Brain pericyte (primary cell): ENCODE results near the gene TYW1.
"Not testable (repeated sequence)": the region's sequence is repeated elsewhere in the genome, so short reads cannot be mapped to it uniquely, and the experiment has no call there.

Source experiments
- DNase-seq: peaks from one replicate; pipeline ENCODE4 v3.0.0-alpha.2; 2012; ENCODE audit warnings: low read depth, low spot score

Gene TYW1

GRCh38 chr7:66996444-66997191 is at the start of gene TYW1:
TSS of gene TYW1 (plus strand) at chr7:66996833. CDS start at chr7:66996979, 146 bp downstream.
- peak; percentile 92 for DNase-seq

DNA sequence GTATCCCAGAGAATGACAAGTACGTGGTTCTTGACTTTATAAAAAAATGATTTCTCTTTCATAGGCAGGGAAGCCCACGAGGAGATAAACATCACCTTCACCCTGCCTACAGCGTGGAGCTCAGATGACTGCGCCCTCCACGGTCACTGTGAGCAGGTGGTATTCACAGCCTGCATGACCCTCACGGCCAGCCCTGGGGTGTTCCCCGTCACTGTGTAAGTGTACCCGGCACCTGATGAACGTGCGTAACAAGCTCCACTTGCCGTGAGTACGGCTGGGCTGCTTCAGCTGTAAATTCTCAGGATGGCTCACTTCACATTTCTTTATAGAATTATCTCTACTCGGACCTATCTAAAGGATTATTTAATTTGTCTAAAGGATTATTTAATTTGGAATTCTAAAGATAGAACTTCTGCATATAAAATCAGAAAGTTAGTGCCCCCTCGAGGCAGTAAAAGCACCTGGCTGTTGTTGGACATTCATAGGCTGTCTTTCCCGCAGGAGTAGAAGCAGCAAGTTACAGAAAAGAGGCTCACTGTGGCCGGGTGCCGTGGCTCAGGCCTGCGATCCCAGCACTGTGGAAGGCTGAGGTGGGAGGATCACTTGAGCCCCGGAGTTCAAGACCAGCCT is 48.0 kb upstream of the TYW1 start:
- DNase-seq, result no peak

DNA sequence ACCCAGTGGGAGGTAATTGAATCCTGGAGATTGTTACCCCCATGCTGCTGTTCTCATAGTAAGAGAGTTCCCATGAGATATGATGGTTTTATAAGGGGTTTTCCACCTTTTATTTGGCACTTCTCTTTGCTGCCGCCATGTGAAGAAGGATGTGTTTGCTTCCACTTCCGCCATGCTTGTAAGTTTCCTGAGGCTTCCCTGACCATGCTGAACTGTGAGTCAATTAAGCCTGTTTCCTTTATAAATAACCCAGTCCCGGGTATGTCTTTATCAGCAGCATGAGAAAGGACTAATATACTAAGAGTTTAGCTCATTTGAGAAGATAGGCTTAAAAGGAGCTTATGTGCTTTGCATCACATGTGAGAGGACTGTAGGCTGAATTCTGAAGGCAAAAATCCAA is 46.3 kb upstream of the TYW1 start:
- no peak for DNase-seq

GRCh38 chr7:66950763-66951162 is 45.9 kb upstream of the TYW1 start:
- DNase-seq, result no peak

DNA sequence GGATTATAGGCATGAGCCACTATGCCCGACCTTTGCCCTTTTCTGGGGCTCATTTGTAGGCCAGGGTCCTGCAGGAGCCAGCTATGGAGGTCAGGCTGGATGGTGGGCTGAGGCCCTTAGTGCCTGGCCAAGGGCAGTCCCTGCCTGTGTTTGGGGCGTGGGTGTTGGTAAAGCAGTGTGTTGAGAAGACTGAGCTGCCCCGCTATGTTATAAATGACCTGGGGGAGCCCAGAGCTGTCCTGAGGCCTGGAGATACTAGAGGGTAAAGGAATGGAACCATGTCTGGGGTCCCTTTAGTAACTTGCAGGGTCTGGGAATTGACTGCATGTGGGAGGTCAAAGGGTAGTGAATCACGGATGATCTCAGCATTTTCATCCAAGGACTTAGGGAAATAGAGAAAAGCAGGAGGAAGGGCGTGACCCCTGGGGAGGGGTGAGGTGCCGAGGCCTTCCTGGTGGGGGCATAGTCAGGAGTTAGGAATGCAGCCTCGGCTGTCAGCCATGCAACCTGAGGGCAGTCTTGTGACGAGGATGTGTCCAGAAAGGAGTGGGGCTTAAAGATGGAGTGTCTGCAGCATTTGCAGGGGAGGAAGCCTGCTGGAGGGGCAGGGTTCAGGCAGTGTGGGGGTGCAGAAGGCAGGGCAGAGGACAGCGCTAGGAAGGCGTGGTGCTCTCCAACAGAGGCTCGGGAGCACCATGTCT is 44.1 kb upstream of the TYW1 start:
- DNase-seq, result no peak

DNA sequence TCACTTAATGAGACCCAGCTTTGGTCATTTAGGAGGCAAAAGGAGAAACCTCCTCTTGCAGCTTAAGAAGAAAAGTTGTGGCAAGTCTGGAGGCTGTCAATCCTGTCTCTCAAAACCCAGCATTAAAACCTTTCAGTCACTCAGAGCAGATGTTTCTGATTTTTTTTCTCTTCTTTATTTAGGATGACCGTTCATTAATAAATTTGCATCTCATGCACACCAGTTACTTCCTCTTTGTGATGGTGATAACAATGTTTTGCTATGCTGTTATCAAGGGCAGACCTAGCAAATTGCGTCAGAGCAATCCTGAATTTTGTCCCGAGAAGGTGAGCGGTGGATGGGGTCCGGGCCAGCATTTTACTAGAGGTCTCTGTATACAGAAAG is 43.6 kb upstream of the TYW1 start:
- DNase-seq, result no peak

GRCh38 chr7:66957595-66958290 is 38.9 kb upstream of the TYW1 start:
- no peak for DNase-seq

- no peak for DNase-seq
Measured at GRCh38 chr7:66958538-66959350, 37.9 kb upstream of the TYW1 start.

DNA sequence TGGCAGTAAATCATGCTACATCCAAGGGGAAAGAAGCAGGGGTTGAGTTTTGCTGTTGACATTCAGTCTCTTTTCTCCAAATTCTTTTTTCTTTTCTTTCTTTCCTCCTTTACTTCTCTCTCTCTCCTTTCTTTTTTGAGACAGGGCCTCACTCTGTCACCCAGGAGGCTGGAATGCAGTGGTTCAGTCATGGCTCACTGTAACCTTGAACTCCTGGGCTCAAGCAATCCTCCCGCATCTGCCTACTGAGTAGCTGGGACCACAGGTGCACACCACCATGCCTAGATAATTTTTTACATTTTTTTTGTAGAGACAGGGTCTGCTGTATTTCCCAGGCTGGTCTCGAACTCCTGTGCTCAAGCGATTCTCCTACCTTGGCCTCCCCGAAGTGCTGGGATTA is 36.4 kb upstream of the TYW1 start:
- no peak for DNase-seq

DNA sequence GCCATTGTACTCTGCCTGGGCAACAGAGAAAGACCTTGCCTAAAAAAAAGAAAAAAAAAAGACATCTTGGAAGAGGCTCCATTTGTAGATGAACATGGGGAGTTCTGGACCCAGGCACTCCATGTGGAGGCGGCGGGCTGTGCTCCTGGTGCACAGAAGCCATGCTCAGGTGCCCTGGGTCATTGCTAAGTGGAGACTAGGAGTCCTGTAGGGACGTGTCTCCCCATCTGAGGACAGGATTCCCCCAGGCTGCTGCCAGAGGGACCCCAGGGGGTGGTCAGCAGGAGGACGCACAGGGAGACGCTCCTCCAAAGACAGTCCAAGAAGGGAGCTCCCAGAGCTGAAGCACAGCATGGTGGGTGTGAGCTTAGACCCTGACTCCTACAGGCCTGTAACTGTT is 35.5 kb upstream of the TYW1 start:
- DNase-seq, result no peak

DNA sequence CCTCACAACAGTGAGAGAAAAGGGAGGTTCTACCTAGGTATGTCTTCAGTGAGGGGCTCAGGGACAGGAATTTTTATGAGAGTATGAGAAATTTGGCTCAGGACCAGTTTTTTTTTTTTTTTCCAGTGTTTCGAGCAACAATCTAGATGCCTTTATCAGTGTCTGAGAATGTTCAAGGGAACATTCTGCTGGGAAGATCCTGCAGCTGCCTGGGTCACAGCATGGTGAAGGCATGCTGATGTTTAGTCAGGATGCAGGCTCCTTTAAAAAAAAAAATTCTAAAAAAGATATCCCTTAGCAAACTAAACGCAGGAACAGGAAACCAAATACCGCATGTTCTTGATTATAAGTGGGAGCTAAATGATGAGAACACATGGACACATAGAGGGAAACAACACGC is 32.2 kb upstream of the TYW1 start:
- DNase-seq, result no peak

GRCh38 chr7:66967029-66967428 is 29.6 kb upstream of the TYW1 start:
- no peak for DNase-seq

GRCh38 chr7:66969001-66969400 is 27.6 kb upstream of the TYW1 start:
- DNase-seq, result not testable (repeated sequence)

- DNase-seq, result no peak
Measured at GRCh38 chr7:66970310-66970709, 26.3 kb upstream of the TYW1 start.

- DNase-seq, result no peak
Measured at GRCh38 chr7:66974986-66975590, 21.5 kb upstream of the TYW1 start.

DNA sequence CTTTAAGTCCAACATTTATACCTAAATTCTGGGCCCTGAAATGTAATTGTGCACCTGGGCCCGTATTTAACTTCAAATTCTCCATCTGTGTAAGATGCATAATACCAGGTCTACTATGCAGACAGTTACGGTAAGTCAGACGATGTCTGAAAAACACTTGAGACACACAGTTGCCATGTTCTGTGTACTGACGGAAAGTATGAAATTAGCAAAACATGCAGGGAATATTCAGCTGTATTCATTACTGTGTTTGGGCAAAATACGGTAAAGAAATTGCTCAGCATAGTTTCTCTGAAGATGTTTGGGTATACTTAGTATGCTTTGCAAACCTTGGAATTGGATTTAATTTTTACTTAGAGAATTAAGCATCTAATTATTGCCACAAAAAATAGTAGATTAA is 18.3 kb upstream of the TYW1 start:
- not testable (repeated sequence) for DNase-seq

DNA sequence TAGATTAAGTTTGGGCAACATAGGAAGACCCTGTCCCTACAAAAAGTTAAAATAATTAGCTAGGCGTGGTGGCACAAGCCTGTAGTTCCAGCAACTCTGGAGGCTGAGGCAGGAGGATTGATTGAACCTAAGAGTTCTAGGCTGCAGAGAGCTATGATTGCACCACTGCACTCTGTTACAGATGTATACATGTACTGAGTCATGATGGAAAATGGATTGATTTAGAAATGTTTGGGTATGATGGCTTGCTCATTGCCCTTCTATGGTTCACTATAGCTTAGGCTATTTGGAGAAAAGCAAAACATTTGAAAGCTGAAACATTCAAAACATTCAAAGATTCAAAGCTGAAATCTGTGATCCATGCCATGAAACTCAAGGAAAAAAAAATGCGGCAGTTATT is 17.6 kb upstream of the TYW1 start:
- DNase-seq, result not testable (repeated sequence)

DNA sequence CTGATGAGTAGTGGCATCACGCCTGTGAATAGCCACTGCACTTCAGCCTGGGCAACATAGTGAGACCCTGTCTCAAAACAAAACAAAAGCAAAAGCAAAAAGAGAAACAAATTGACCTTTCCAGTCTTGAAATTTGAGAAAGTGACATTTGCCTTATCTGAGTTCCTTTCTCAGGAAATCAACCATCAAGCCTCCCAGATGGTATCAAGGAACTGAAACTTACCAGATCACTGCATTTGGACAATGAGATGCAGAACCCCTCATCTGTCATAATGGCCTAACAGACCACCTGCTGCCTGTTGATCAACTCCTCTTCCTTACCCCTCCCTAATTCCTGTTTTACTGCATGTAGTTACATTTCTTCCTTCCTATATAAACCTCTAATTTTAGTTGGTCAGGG is 16.3 kb upstream of the TYW1 start:
- not testable (repeated sequence) for DNase-seq

DNA sequence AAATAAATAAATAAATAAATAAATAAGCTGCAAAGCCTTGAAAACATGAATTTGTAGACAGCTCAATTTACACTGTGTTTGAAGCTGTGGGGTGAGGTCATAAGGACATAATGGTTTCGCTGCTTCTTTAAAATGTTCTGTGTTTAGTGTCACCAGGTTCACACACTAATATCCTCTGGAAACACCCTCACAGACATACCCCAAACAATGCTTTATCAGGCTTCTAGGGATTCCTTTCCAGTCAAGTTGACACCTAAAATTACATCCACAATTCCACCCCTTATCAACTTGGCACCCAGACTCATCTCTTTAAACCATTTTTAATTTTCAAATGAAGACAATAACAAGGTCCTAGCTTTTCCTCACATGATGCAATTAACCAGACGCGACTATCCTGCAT is 7.1 kb upstream of the TYW1 start:
- DNase-seq, result not testable (repeated sequence)

- DNase-seq, result not testable (repeated sequence)
Measured at GRCh38 chr7:66994051-66994450, 2.6 kb upstream of the TYW1 start.

GRCh38 chr7:66994691-66995049 is 2.0 kb upstream of the TYW1 start:
- DNase-seq, result peak; percentile 15
